ENCODE data around the gene OR1F1.

DNA sequence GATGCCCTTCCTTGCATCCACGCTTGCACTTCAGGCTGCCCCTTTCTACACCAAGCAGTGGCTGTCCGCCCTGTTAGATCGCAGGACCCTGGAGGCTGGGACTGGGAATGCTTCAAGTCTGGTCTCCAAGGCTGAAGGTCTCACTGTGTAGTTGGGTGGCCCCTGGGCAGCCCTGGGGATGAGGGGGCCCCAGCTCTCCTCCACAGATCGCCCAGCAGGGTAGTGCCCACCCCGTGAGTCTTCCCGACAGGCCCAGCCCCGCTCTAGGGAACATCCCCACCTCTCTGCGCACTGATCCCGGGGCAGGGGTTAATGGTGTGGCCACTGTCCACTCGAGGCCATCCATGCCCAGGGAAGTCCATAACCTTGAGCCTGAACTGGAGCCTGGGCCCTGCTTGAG, 42.9 kb upstream of the OR1F1 start:
- TF ChIP-seq, protein P1, sequence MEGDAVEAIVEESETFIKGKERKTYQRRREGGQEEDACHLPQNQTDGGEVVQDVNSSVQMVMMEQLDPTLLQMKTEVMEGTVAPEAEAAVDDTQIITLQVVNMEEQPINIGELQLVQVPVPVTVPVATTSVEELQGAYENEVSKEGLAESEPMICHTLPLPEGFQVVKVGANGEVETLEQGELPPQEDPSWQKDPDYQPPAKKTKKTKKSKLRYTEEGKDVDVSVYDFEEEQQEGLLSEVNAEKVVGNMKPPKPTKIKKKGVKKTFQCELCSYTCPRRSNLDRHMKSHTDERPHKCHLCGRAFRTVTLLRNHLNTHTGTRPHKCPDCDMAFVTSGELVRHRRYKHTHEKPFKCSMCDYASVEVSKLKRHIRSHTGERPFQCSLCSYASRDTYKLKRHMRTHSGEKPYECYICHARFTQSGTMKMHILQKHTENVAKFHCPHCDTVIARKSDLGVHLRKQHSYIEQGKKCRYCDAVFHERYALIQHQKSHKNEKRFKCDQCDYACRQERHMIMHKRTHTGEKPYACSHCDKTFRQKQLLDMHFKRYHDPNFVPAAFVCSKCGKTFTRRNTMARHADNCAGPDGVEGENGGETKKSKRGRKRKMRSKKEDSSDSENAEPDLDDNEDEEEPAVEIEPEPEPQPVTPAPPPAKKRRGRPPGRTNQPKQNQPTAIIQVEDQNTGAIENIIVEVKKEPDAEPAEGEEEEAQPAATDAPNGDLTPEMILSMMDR (conservative IDR thresholded peaks at IDR 0.05; ENCODE audit: low read depth, low read length), result no peak
- TF ChIP-seq EZH2 (IDR thresholded peaks at IDR 0.05; ENCODE audit: borderline replicate concordance, low read depth, low read length, poor library complexity, severe bottlenecking), result no peak

Data from A673 (cell line).